ENCODE results near the gene IDS.
A peak's percentile ranks its signal among the peaks of the same experiment; 100 is the strongest.
"Not testable (repeated sequence)": the region's sequence is repeated elsewhere in the genome, so short reads cannot be mapped to it uniquely, and the experiment has no call there.

Gene IDS

DNA sequence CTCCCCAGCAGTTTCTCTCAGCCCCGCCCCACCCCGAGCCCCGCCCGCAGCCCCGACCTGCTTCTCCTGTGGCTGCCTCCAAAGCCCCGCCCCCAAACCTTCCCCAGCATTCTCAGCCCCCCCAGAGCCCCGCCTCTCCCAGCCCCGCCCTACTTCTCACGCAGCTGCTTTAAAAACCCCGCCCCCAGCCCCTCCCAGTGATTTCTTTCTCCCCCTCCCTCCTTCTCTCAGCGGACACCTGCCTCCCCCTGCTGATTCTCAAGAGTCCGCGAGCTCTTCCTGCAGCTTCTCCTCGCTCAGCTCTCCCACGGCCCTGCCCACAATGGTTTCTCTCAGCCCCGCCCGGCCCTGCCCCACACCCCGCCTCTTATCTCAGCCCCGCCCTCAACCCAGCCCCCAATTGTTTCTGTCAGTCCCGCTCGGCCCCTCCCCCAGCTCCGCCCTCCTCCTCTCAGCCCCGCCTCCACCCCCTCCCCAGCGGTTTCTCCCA is 35.1 kb upstream of the IDS start:
- TF ChIP-seq, protein P1, sequence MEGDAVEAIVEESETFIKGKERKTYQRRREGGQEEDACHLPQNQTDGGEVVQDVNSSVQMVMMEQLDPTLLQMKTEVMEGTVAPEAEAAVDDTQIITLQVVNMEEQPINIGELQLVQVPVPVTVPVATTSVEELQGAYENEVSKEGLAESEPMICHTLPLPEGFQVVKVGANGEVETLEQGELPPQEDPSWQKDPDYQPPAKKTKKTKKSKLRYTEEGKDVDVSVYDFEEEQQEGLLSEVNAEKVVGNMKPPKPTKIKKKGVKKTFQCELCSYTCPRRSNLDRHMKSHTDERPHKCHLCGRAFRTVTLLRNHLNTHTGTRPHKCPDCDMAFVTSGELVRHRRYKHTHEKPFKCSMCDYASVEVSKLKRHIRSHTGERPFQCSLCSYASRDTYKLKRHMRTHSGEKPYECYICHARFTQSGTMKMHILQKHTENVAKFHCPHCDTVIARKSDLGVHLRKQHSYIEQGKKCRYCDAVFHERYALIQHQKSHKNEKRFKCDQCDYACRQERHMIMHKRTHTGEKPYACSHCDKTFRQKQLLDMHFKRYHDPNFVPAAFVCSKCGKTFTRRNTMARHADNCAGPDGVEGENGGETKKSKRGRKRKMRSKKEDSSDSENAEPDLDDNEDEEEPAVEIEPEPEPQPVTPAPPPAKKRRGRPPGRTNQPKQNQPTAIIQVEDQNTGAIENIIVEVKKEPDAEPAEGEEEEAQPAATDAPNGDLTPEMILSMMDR (IDR thresholded peaks at IDR 0.05; ENCODE audit: low read depth, low read length, poor library complexity, severe bottlenecking) = no peak
- no peak for TF ChIP-seq EZH2phosphoT487 (IDR thresholded peaks at IDR 0.05; ENCODE audit: borderline replicate concordance, low read length)
- H3K4me2 ChIP-seq (ENCODE audit: low read length) = peak overlapping the region; percentile 67
- no peaks in the 10 kb centered on the region for H3K36me3 ChIP-seq (ENCODE audit: control insufficient read depth, low read length)
- peaks cover 7% of the 10 kb centered on the region; the same call in 1 of the 2 replicates for H3K4me1 ChIP-seq (ENCODE audit: control insufficient read depth, low read length)
- H3K27me3 ChIP-seq (ENCODE audit: control insufficient read depth, low read length) = no peaks in the 10 kb centered on the region
- H3F3A ChIP-seq (ENCODE audit: control insufficient read depth, insufficient read depth) = no peaks in the 10 kb centered on the region
- peaks cover 11% of the 10 kb centered on the region for H3K79me2 ChIP-seq (ENCODE audit: control insufficient read depth, low read length)
- no peaks in the 10 kb centered on the region for H4K20me1 ChIP-seq (ENCODE audit: control insufficient read depth, insufficient read depth, low read depth, low read length)
- H3K27ac ChIP-seq (ENCODE audit: low read depth, low read length) = peak overlapping the region; percentile 80
- H3K4me3 ChIP-seq (ENCODE audit: low read length) = peak overlapping the region; percentile 88
- no peaks in the 10 kb centered on the region for H3K9me2 ChIP-seq (replicated peaks; ENCODE audit: control insufficient read depth, low read length)
- H3K9me3 ChIP-seq (ENCODE audit: control insufficient read depth, insufficient read depth, low read length) = no peaks in the 10 kb centered on the region

DNA sequence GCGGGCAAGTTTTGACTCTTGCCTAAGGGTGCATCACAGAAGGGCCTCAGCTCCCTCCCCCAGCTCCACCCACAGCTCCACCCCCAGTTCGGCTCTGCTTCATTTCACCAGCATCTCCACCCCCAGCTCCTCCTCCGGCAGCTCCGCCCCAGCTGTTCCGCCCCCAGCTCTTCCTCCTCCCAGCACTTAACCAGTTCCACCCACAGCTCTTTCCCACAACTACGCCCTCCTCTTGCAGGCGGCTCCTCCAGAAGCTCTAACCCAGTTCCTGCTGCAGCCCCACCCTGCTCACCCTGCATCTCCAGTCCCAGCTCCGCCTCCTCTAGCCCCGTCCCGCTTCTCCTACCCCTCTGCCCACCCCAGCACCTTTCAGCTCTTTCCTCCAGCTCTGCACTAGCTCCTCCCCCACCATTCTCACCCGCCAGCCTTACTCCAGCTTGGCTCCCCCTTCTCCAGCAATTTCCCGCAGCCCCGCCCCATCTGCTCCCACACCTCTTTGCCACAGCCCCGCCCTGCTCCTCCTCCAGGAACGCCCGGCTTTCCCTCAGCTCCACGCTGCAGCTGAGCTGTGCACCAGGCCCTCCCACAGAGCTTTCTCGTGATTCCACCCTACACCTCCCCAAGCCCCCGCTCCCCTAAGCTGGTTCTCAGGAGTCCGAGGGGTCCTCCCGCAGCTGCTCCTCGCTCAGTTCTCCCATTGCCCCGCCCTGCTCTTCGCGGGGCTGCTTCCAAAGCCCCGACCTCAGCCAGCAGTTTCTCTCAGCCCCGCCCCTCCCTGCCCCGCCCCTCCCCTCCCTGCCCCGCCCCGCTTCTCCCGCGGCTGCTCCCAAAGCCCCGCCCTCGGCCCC is 34.4 kb upstream of the IDS start:
- Histone ChIP-seq H3K27ac (ENCODE audit: low read depth, low read length) (peak overlapping the region; percentile 48), H3K27me3 (ENCODE audit: control insufficient read depth, low read length) (no peaks in the 10 kb centered on the region), H3K9me3 (ENCODE audit: control insufficient read depth, insufficient read depth, low read length) (no peaks in the 10 kb centered on the region)

GRCh38 chrX:149537474-149537873 is 32.4 kb upstream of the IDS start:
- H3K9me3 ChIP-seq (ENCODE audit: control insufficient read depth, insufficient read depth, low read length); H3K27me3 ChIP-seq (ENCODE audit: control insufficient read depth, low read length); H3K36me3 ChIP-seq (ENCODE audit: control insufficient read depth, low read length); H3F3A ChIP-seq (ENCODE audit: control insufficient read depth, insufficient read depth); H3K4me1 ChIP-seq (ENCODE audit: control insufficient read depth, low read length); H3K27ac ChIP-seq (ENCODE audit: low read depth, low read length); H4K20me1 ChIP-seq (ENCODE audit: control insufficient read depth, insufficient read depth, low read depth, low read length); H3K4me3 ChIP-seq (ENCODE audit: low read length); H3K9me2 ChIP-seq (replicated peaks; ENCODE audit: control insufficient read depth, low read length); H3K4me2 ChIP-seq (ENCODE audit: low read length): not testable (repeated sequence)
- H3K79me2 ChIP-seq (ENCODE audit: control insufficient read depth, low read length) = peaks cover 11% of the 10 kb centered on the region

More for the DNA sequence above, 34.4 kb upstream of the IDS start:
- Histone ChIP-seq H3K4me3 (ENCODE audit: low read length) (peak overlapping the region; percentile 76), H3K4me2 (ENCODE audit: low read length) (peak overlapping the region; percentile 71), H3K4me1 (ENCODE audit: control insufficient read depth, low read length) (peaks cover 7% of the 10 kb centered on the region; the same call in 1 of the 2 replicates), H4K20me1 (ENCODE audit: control insufficient read depth, insufficient read depth, low read depth, low read length) (no peaks in the 10 kb centered on the region), H3K9me2 (replicated peaks; ENCODE audit: control insufficient read depth, low read length) (no peaks in the 10 kb centered on the region), H3K79me2 (ENCODE audit: control insufficient read depth, low read length) (peaks cover 11% of the 10 kb centered on the region), H3K36me3 (ENCODE audit: control insufficient read depth, low read length) (no peaks in the 10 kb centered on the region), H3F3A (ENCODE audit: control insufficient read depth, insufficient read depth) (no peaks in the 10 kb centered on the region)
- no peak for TF ChIP-seq EZH2phosphoT487 (IDR thresholded peaks at IDR 0.05; ENCODE audit: borderline replicate concordance, low read length)
- TF ChIP-seq, protein P1 (IDR thresholded peaks at IDR 0.05; ENCODE audit: low read depth, low read length, poor library complexity, severe bottlenecking) = no peak

GRCh38 chrX:149534926-149535602 is 30.0 kb upstream of the IDS start:
- not testable (repeated sequence) for H3F3A ChIP-seq (ENCODE audit: control insufficient read depth, insufficient read depth); H3K27ac ChIP-seq (ENCODE audit: low read depth, low read length); H3K9me2 ChIP-seq (replicated peaks; ENCODE audit: control insufficient read depth, low read length); H3K9me3 ChIP-seq (ENCODE audit: control insufficient read depth, insufficient read depth, low read length); H4K20me1 ChIP-seq (ENCODE audit: control insufficient read depth, insufficient read depth, low read depth, low read length); H3K4me2 ChIP-seq (ENCODE audit: low read length); H3K27me3 ChIP-seq (ENCODE audit: control insufficient read depth, low read length); H3K4me3 ChIP-seq (ENCODE audit: low read length); H3K36me3 ChIP-seq (ENCODE audit: control insufficient read depth, low read length); H3K4me1 ChIP-seq (ENCODE audit: control insufficient read depth, low read length); H3K79me2 ChIP-seq (ENCODE audit: control insufficient read depth, low read length)

DNA sequence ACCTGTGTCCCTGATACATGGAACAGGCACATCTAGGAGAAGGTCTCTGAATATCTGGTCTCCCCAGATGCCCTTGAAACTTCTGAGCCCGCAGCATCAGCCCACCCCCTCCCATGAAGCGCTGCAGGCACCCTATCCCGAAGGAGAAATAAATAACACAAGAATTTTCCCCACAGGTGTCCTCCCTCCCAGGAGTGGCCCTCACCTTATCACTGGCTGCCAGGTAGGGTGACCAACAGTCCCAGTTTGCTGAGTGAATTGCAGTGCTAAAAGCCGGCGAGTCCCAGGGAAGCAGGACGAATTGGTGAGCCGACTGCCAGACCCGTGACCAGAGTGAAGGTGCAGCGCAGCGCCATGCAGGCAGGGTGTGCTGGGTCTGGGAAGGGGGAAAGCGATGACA is 28.9 kb upstream of the IDS start:
- H3K9me3 ChIP-seq (ENCODE audit: control insufficient read depth, insufficient read depth, low read length); H3K4me3 ChIP-seq (ENCODE audit: low read length); H3K27me3 ChIP-seq (ENCODE audit: control insufficient read depth, low read length); H3F3A ChIP-seq (ENCODE audit: control insufficient read depth, insufficient read depth); H3K36me3 ChIP-seq (ENCODE audit: control insufficient read depth, low read length); H4K20me1 ChIP-seq (ENCODE audit: control insufficient read depth, insufficient read depth, low read depth, low read length); H3K27ac ChIP-seq (ENCODE audit: low read depth, low read length); H3K79me2 ChIP-seq (ENCODE audit: control insufficient read depth, low read length); H3K4me2 ChIP-seq (ENCODE audit: low read length); H3K9me2 ChIP-seq (replicated peaks; ENCODE audit: control insufficient read depth, low read length); H3K4me1 ChIP-seq (ENCODE audit: control insufficient read depth, low read length): not testable (repeated sequence)

DNA sequence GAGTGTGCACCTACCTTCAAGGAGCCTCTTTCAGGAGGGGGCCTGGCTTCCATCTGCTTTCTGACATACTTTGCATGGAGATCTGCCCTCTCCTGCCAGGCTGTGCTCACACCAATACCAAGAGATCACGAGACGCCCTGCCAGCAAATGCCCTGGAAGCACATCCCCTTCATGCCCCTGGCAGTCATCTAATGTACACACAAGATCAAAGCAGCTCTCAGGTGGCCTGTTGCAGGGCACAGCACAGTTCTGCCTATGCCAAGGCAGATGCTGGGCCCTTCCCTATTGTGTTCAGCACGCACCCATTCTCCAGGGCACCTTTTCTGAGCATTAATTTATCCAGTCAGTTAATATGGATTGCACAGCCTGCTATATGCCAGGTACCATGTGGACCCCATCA is 27.8 kb upstream of the IDS start:
- H3K36me3 ChIP-seq (ENCODE audit: control insufficient read depth, low read length); H3K27ac ChIP-seq (ENCODE audit: low read depth, low read length); H3K4me1 ChIP-seq (ENCODE audit: control insufficient read depth, low read length); H3K79me2 ChIP-seq (ENCODE audit: control insufficient read depth, low read length); H3K9me3 ChIP-seq (ENCODE audit: control insufficient read depth, insufficient read depth, low read length); H3K9me2 ChIP-seq (replicated peaks; ENCODE audit: control insufficient read depth, low read length); H3K4me2 ChIP-seq (ENCODE audit: low read length); H3F3A ChIP-seq (ENCODE audit: control insufficient read depth, insufficient read depth); H4K20me1 ChIP-seq (ENCODE audit: control insufficient read depth, insufficient read depth, low read depth, low read length); H3K27me3 ChIP-seq (ENCODE audit: control insufficient read depth, low read length); H3K4me3 ChIP-seq (ENCODE audit: low read length): not testable (repeated sequence)
